Measurements from ENCODE around the gene IQCH.

Gene IQCH

GRCh38 chr15:67300266-67301025 is 45.9 kb downstream of the IQCH start:
- no peak for DNase-seq (ENCODE audit: low read depth)

- DNase-seq (ENCODE audit: low read depth), result no peak
Observed at GRCh38 chr15:67303490-67304363, 49.1 kb downstream of the IQCH start.

DNA sequence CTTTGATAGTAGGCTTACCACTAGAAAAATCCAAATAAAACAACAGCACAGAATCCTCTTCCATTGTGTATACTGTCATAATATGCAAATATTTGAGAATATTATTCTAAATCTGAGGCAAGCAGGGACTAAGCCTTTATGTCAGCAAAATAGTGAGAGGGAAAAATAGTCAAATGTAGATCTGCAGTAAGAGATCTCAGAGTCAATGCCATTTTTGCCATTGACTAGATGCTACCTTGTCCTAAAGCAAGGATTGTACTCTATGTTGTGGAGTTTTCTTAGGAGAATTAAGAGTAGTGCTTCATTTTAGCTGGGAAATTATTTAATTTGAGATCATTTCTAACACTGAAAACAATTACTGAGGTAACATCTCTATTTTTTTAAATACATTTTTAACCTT is 50.2 kb downstream of the IQCH start:
- no peak for DNase-seq (ENCODE audit: low read depth)

GRCh38 chr15:67305506-67305905 is 50.9 kb downstream of the IQCH start:
- DNase-seq (ENCODE audit: low read depth), result no peak

DNA sequence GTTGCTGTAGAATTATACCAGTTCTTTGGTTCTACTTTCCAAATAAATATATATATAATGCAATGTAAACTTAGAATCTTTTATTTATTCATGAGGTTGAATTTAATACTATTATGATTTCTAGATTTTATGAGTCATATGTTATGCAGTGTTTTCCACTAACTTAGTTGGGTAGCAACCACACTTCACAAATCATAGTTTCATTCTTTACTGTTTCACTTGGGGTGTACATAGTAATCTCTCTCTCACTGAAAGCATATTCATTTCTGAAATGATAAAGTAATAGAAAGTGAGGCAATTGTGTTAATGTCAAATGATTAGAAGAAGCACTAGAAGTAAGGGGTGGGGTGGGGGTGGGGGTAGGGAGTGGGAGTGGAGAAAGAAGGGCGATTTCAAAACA is 52.6 kb downstream of the IQCH start:
- DNase-seq (ENCODE audit: low read depth), result no peak

- DNase-seq (ENCODE audit: low read depth), result no peak
Observed at GRCh38 chr15:67307889-67308597, 53.5 kb downstream of the IQCH start.

DNA sequence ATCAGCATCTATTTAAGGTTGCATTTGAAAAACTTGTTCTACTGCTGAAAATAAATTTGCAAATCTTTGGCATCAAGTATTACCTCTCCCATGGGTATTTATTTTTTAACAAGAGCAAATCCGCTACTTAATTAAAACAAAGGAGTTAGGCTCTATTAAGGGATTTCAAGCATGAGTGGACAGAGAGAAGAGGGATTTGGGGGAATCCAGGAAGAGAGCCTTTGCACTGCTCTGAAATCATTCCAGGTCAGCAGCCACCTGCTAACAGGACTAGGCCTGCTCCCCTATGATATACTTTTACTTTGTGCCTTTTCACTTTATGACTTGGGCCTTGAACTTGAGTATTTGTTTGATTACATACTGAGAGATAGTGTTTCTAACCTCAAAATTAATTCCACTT is 57.1 kb downstream of the IQCH start:
- no peak for DNase-seq (ENCODE audit: low read depth)

DNA sequence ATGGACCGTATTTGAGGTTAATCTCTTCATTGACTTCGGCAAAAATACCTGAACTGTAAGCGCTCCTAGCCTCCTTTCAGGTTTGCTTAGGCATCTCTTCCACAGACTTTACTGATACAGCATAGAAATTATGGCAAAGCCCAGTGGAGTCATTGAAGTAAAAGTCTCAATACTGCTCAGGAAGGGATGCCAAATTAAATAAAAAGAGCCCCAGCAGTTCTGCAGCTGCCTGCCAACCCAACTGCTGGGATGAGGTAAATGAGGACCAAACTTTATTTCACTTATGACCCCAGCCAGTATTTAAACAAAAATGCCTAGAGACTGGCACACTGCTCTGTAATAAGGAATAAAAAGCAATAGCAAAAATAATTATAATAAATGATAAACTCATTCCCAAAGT is 65.4 kb downstream of the IQCH start:
- no peak for DNase-seq (ENCODE audit: low read depth)

DNA sequence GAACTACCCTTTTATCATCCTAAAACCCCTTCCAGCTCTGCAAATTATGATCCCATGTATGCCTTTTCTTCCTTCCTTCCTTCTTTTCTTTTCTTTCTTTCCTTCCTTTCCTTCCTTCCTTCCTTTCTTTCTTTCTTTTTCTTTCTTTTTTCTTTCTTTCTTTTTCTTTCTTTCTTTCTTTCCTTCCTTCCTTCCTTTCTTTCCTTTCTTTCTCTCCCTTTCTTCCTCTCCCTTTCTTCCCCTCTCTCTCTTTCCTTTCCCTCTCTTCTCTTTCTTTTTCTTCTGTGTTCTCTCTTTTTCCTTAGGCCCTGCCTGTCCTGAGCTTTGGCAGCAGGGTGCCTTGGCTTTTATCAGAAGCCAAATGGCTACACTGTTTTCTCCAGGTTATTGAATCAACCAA is 66.8 kb downstream of the IQCH start:
- no peak for DNase-seq (ENCODE audit: low read depth)

DNA sequence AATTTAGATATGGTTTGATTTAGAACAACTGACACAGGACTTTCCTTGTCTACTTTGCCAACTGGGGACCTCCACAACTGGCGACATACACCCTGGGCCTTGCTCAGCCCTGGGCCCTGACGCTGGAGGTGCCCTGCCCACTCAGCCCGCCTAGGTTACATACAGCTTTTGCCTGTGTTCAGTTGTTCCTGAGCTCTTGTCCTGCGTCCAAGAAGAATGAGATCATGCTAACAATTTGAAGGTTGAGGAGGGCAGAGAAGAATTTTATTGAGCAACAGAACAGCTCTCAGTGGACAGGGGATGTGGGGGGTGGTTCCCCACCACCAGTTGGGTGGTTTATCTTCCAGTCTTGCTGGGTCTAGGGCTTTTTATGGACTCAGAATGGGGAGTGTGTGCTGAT is 67.9 kb downstream of the IQCH start:
- no peak for DNase-seq (ENCODE audit: low read depth)

DNA sequence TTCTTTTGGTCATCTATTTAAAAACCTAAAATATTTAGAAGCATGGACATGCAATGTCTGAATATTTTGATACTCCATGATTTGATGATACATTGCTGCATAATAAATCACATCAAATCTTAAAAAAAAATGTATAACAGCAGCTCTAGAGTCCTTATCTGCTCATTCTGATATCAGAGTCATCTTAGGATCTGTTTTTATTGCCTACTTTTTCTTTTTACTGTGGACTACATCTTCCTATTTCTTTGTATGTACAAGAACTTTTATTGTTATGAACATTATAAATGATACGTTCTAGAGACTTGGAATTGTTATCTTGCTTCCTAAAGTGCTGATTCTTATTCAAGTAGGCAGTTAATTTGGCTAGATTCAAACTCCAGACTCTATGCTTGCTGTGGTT is 72.7 kb downstream of the IQCH start:
- DNase-seq (ENCODE audit: low read depth), result no peak

DNA sequence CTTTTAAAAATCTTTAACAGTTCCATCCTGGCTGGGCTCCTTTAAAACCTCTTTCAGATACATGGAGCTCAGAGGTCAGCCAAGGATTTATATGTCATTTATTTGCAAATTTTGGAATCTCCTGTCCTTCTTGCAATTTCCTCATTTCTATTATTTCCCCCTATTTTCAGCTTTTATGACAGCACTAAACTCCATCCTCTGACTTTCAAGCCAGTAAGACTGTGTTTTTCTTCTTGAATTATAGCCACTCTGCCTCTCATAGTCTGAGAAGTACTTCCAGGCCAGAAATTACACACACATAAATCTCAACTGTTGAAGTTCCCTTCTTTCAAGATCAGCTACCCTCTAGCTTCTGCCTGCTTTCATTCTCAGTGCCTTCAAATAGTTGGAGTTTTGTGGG is 73.2 kb downstream of the IQCH start:
- DNase-seq (ENCODE audit: low read depth), result no peak

- no peak for DNase-seq (ENCODE audit: low read depth)
Observed at GRCh38 chr15:67329984-67330733, 75.6 kb downstream of the IQCH start.

- no peak for DNase-seq (ENCODE audit: low read depth)
Observed at GRCh38 chr15:67331676-67332075, 77.1 kb downstream of the IQCH start.

- no peak for DNase-seq (ENCODE audit: low read depth)
Observed at GRCh38 chr15:67335026-67335425, 80.4 kb downstream of the IQCH start.

GRCh38 chr15:67335534-67336222 is 81.1 kb downstream of the IQCH start:
- no peak for DNase-seq (ENCODE audit: low read depth)

- no peak for DNase-seq (ENCODE audit: low read depth)
Observed at GRCh38 chr15:67340630-67341029, 86.0 kb downstream of the IQCH start.

DNA sequence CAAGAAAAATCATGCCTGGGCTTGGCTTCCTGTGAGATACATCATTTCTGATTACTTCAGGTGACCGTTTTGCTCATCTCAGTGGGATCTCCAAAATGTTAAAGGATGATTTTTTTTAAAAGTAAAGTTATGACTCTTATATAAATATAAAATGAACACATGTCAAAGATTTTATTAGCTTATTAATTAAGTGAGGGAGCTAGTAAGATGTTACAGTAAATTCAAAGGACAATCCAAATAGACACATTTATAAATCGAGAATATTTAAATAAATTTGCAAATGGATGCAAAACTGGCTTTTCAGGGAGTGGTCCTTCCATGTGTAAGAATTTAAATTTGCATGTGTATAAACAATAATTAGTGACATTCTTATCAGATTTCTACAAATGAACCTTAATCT is 87.0 kb downstream of the IQCH start:
- DNase-seq (ENCODE audit: low read depth), result no peak

DNA sequence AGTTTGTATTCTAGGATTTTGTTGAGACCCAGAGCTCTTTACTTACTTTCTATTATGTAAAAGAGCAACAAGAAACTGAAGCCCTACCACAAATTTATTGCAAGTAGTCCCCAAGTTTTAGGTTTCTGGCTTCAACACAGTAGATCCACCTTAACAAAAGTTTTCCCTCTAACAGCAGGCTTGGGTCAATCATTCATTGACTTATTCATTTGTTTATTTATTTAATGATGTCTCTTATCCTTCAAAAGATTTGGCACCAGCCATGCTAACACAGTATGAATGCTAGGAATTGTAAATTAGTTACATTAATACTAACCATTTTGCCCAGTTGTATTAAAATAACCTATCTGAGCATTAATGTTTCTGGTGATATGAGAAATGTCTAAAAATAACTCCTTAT is 88.6 kb downstream of the IQCH start:
- DNase-seq (ENCODE audit: low read depth), result no peak

GRCh38 chr15:67349634-67350033 is 95.0 kb downstream of the IQCH start:
- DNase-seq (ENCODE audit: low read depth), result no peak

DNA sequence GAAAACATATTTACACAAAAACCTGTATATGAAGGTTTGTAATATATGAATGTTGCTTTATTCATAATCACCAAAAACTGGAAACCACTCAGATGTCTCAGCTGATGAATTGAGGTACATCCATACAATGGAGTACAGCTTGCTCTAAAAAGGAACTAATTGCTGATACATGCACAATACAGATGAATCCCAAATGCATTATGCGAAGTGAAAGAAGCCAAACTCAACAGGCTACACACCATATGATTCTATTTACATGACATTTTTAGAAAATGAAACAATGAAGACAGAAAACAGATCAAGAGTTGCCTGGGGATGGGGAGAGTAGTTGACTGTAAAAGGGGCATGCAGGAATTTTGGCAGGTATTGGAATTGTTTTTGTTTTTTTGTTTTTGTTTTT is 95.5 kb downstream of the IQCH start:
- no peak for DNase-seq (ENCODE audit: low read depth)

DNA sequence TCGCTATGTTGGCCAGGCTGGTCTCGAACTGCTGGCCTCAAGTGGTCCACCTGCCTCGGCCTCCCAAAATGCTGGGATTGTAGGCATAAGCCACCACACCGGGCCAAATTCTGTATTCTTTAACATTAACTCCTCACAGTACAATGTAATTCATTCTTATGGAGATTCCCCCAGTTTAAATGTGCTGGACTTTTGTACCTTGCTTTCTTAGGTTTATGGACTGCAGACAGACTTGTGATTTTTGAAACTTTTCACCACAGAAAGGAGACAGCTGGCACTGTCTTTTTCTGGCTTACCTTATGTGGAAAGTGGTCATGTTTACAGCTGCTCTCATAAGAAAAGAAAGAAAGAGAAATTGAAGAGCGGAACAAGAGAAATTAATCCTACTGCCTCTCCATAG is 103.8 kb downstream of the IQCH start:
- no peak for DNase-seq (ENCODE audit: low read depth)

Data from activated T-cell treated with anti-CD3 and anti-CD28 coated beads for 48 hours (primary cell).